SW480 (cell line): ENCODE results near the gene NLRP4.
"Not testable (repeated sequence)": the region's sequence is repeated elsewhere in the genome, so short reads cannot be mapped to it uniquely, and the experiment has no call there.

Experiments
- DNase-seq: peaks from one replicate; pipeline ENCODE4 v3.0.0-alpha.2; 2016; ENCODE audit warnings: low spot score

NLRP4 gene

DNA sequence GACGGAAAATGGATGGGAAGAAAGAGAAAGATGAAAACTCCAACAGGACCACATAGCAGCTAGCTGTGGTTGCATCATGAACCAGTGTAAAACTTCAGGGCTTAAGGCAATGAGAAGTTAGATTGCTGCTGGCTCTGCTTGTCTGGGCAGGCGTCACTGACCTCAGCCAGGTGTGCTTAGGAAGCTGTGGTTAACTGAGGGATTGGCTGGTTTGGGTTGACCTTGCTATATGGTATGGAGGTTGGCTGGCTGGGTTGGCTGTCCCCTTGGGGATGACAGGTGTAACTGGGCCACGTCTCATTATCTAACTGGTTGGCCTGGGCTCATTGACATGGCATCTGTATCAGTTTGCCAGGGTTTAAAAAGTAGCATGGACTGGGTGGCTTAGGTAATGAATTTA is 40.9 kb downstream of the NLRP4 start:
- no peak for DNase-seq

DNA sequence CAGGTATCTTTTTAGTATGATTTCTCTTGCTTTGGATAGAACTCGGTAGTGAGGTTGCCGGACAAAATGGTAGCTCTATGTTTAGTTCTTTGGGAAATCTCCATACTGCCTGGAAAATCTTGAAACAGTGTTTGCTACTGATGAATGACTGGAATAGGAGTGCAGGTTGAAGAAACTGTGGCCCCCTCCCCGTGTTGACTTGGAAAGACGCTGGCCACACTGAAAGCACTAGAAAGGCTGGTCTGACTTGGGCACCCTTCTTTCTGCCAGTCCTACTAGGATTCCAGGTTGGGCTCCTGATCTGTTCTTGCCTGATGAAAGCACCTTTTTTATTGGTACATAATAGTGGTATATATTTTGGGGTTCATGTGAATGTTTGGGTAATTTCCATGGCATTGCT is 46.3 kb downstream of the NLRP4 start:
- DNase-seq: no peak

DNA sequence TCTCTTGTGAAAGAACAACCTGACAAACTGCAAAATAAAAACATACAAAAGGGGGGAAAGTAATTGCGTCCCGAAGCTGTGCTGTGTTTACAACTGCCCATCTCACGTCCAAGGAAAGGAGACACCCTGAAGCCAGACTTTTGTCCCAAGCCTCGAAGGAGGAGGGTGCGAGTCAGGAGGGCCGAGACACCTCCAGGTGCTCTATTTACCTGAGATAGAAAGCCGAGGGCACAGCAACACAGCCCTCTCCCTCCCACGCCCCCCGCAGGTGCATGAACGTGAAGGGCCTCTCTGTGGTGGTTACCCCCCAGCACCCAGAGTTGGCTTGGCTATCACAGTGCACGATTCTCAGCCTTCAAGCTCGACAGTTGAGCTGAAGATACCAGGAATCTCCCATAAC is 62.6 kb downstream of the NLRP4 start:
- DNase-seq: no peak

DNA sequence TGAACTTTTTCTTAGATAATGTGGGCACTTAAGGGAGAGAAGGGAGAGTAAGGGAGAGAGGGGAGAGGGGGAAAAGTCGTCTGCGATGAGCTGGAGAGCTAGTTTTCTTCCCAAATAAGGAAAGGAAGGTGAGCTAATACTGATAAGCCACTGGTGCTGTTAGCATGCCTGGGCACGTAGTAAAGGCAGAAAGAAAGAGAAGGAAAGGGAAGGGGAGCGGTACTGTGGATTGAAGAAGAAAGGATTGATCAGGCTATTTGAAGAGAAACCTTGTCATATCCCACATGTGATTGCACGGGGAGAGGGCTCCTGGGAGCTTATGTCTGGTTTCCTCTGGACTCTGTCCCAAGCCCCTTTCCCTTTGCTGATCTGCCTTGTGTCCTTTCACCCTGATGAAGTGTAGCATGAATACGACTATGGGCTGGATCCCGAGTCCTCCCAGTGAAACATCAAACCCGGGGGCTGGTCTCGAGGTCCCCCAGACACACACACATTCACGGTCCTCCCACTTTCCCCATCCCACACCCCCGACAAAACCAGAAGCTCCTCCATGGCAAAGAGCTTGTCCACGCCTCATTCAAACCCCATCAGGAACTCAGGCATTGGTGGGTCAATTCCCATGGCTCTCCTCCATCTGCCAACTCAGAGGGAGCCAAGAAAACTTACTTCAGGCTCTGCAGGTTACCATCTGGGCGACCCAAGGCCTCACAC is 65.2 kb downstream of the NLRP4 start:
- no peak for DNase-seq

DNA sequence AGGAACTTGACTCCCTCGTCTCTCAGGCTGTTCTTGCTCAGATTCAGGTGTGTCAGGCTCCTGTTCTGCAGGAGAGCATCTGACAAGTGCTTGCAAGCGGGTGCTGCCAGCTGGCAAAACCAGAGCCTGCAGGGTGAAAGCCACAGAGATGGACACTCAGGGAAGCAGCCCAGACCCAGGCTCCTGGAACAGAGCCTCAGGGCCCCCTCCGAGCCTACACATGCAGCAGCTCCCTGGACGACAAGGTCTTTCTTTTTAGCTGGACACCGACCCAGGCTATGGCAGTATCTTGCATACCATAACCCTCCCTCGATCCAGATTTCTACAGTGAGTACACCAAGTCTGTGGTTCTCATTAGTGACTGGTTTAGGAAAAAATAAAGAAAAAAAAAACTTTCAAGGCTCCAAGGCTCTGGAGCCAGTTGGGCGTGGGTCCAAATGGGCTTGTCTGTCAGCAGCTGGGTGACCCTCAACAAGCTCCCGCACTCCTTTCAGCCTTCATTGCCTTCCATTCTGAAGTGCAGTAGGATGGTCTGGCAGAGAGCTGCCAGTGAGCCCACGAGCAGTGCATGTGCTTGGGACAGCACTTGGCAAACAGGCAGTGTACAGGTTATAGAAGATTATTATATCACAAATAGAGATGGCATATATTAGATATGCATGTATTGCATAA is 65.9 kb downstream of the NLRP4 start:
- no peak for DNase-seq

DNA sequence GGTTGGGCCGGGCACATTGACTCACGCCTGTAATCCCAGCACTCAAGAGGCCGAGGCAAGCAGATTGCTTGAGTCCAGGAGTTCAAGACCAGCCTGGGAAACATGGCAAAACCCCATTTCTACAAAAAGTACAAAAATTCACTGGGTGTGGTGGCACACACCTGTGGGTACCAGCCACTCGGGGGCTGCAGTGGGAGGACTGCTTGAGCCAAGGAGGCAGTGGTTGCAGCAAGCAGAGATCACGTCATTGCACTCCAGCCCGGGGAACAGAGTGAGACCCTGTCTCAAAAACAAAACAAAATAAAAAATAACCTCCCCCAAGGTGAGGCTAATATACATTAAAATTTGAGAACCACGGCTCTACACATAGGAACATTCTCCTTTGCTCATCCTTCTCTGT is 70.9 kb downstream of the NLRP4 start:
- DNase-seq: no peak

DNA sequence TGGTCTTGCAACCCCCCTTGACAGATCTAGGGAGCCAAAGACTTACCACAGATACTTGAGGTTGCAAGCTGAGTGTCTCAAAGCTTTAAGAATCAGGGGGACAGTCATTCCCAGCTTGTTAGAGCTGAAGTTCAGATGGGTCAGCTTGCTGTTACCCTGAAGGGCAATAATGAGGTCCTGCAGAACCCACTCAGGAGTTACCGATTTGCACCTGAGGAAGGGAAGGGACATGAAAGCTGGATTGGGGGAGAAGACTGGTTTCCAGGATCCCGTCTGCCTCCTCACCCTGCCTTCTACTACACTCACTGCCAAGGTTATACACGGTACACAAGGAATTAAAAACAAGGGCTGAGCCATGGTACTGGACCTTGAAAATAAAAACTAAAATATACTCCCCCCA is 71.4 kb downstream of the NLRP4 start:
- DNase-seq: no peak

DNA sequence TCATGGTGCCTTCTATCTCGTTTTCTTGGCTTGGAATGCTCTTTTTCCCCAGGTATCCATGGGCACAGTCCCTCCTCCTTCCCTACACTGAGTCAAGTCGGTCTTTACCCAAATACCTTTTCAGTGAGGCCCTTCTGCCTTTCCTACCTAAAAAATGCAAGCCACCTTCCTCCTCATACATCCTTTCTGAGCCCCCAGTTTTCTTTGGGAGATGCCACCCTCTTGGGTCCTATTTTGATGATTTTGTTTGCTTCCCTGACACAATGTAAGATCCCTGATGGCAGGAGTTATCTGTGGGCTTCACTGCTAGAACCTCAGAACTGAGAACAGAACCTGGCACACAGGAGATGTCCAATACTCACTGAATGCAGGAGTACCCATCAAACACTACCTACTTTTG is 73.5 kb downstream of the NLRP4 start:
- no peak for DNase-seq

DNA sequence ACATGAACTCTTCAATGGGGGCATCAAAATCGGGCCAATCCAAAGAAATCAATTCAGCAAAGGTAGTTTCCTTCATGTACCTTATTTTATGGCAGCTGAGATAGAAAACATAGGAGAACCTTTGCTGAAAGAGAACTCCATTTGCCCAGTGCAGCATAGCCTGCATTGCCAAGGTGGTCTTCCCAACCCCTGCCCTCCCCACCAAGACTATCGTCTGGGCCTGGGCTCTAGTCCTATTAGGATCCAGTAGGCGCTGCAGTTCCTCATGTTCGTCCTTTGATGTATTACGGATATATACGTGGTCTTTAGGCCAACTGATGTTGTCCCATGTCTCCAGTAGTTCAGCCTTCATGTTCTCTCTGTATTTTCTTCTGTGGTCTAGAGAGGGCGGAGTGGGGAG is 76.6 kb downstream of the NLRP4 start:
- DNase-seq: no peak

DNA sequence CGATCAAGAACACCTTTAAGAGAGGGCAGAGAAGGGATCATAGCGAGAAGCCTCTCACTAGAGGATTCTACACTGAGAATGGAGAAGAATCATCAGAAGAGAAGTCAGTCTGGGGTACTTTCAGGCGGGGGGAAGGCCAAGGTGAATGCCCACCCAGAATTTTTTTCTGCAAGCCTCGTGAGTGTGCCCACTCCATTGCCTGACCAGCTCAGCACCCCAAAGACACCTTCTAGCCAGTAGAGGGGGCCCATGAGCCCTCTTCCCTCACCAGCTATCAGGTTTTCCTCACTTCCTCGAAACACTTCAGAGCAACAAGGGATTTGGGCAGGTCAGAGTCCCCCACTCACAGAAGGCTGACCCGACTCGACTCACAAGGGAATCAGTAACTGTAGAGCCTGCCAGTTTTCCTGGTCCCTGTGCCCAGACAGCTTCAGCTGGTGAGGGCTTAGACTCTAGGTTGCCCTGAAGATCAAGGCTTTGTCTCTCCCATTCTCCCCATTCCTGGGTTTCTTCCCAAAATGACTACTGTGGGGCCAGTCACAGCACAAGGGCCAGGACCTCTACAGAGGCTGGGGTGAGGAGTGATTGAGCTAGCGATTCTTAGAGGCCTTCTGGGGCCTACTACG is 77.4 kb downstream of the NLRP4 start:
- peak; percentile 40 for DNase-seq

DNA sequence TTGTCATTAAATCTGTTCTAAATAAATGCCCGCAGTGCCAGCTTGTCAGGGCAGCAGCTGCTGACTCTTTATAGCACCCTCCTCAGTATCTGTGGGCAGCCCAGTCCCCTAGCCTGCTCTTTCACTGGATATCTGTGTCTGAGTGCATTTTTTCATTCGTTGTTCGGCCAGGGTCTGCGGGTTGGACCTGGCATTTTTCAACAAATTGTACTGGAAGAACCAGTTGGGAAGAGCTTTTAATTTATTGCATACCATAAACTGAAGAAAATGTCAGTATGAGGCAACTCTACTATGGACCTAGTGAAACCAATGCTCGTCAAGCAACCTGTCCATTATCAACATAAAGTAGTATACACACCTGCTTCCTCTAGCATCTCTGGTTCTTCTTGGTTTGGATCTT is 87.2 kb downstream of the NLRP4 start:
- DNase-seq: no peak

DNA sequence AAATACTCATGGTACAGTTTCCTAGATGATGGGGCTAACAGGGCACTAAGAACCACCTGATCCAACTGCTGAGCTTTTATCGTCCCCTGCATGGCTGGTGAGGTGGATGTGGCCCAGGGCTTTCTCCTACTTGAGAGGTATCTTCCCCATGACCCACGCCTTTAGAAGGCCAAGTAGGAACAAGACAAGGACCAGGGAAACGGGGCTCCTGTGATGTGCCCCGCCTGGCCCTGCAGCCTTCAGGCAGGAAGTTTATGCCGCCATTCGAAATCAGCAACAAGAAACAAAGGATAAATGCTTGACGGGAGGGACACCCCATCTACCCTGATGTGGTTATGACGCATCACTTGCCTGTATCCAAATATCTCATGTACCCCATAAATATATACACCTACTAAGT is 91.7 kb downstream of the NLRP4 start:
- DNase-seq: no peak

DNA sequence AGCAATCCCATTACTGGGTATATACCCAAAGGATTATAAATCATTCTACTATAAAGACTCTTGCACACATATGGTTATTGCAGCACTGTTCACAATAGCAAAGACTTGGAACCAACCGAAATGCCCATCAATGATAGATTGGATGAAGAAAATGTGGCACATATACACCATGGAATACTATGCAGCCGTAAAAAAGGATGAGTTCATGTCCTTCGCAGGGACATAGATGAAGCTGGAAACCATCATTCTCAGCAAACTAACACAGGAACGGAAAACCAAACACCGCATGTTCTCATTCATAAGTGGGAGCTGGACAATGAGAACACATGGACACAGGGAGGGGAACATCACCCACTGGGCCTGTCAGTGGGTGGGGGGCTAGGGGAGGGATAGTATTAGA is 92.9 kb downstream of the NLRP4 start:
- DNase-seq: not testable (repeated sequence)

DNA sequence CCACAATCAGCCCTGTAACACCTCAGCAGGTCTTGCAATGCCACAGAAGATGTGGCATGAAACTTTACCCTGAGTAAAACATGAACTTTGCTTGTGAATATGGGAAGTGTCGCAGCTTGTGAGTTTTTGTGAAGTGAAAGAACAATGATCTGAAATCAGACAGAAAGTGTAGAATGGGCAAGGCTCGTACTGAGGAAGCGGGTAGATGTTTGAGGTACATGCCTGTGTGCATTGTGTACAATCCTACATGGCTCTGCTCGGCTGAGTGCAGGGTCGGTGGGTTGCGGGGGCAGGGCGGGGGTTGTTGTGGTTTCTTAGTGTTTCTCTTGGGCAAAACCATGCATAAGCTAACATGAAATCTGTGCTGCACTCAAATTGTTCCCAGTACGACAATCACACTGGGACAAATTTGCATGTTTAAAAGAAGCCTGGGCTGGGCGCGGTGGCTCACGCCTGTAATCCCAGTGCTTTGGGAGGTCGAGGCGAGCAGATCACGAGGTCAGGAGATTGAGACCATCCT is 94.7 kb downstream of the NLRP4 start:
- no peak for DNase-seq
